Hippocampal formation (tissue), 2 donors: Measurements from ENCODE around the gene H2AZ2.

Experiments used
- DNase-seq, 2 donors: peaks; one replicate each; lab custom pipeline; 2025; lab: John Stamatoyannopoulos, UW

Gene H2AZ2

DNA sequence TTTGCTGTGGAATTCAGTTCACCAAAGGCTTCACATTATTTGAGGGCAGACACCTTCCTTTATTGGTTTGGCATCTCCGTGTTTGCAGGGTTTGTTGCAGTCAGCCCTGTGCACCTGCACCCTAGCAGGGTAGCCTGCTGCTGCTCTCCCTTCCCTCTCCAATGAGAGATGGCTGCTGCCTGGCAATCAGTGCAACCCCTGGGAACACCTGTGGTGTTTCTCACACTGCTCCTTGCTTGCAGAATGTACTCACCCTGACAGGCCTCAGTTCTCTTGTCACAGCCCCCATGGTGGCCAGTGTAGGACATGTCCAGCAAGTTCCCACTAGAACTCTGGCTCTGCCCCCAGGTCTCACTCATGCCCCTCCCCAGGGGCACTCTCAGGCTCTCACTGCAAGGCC lies 63.5 kb downstream of the H2AZ2 start:
- DNase-seq: no peak

- no peak for DNase-seq
Measured at GRCh38 chr7:44783407-44783806, 64.5 kb downstream of the H2AZ2 start.

- DNase-seq: no peak
Measured at GRCh38 chr7:44782460-44782859, 65.4 kb downstream of the H2AZ2 start.
